GM12878 (cell line): Measurements from ENCODE around the gene MUSTN1. TPM values are rescaled to one million over a fixed set of nuclear protein-coding genes. Genes with fewer than 3 reads are reported as not detected.

ENCODE experiments used
- ATAC-seq: fragments of 200-7000 bp; cut with Tn5 transposase; 3 replicates; pipeline ENCODE4 v1.9.1; 2020; ENCODE audit warnings: mild to moderate bottlenecking, moderate library complexity
- BruUV-seq: library from RNA; stranded (reverse); fragments of 400-500 nt; replicated peaks from 2 replicates; lab custom pipeline; 2021; lab: Mats Ljungman, UMichigan
- CTCF ChIA-PET: fragments of 300-600 bp; sonication (Branson Sonifier 250); formaldehyde crosslinking; extraction: SDS; loops from one replicate; lab custom pipeline; 2021; ENCODE audit warnings: inconsistent platforms; lab: Yijun Ruan, JAX
- POLR2A ChIA-PET: fragments of 350-600 bp; formaldehyde crosslinking; extraction: SDS; loops from one replicate; lab custom pipeline; 2021; ENCODE audit warnings: inconsistent platforms; lab: Charles Lee
- RAD21 ChIA-PET: fragments of 300-600 bp; sonication (Branson Sonifier 250); formaldehyde crosslinking; loops from one replicate; lab custom pipeline; 2023; ENCODE audit warnings: antibody characterized with exemption; ENCODE audit not compliant: unreplicated experiment; lab: Charles Lee
- SMC1A ChIA-PET: fragments of 300-600 bp; sonication (Branson Sonifier 250); formaldehyde crosslinking; loops from one replicate; lab custom pipeline; 2023; ENCODE audit not compliant: unreplicated experiment, uncharacterized antibody; lab: Charles Lee
- DNase-seq: peaks from one replicate; pipeline ENCODE4 v3.0.0-alpha.2; 2011; ENCODE audit warnings: low read depth, low spot score
- FAIRE-seq: peaks from 3 replicates; lab custom pipeline; 2011; peaks lifted over from hg19 to GRCh38; lab: Jason Lieb, UNC
- H2AFZ ChIP-seq: 2 replicates; pipeline ENCODE4 v1.6.0; 2011; ENCODE audit warnings: low read depth, low read length, control low read depth; ENCODE audit not compliant: control insufficient read depth
- H3K27ac ChIP-seq: 2 replicates; pipeline ENCODE4 v1.5.1; 2011; ENCODE audit warnings: control low read depth; ENCODE audit not compliant: control insufficient read depth, insufficient read depth
- H3K27me3 ChIP-seq, 2 experiments: replicated peaks in 1 of 2; 2 replicates each; pipeline versions ENCODE4 v1.6.0 to v1.6.1; 2011; ENCODE audit warnings: low read length in 1 of 2; ENCODE audit not compliant: control insufficient read depth in 2 of 2, insufficient read depth in 2 of 2
- H3K36me3 ChIP-seq, 2 experiments: 2 replicates each; pipeline ENCODE4 v1.5.1; 2011; ENCODE audit warnings: low read length in 1 of 2; ENCODE audit not compliant: control insufficient read depth in 2 of 2, insufficient read depth in 2 of 2
- H3K4me1 ChIP-seq: 2 replicates; pipeline ENCODE4 v1.6.1; 2011; ENCODE audit warnings: mild to moderate bottlenecking, low read length, moderate library complexity, mixed read lengths; ENCODE audit not compliant: control insufficient read depth, insufficient read depth
- H3K4me2 ChIP-seq: 2 replicates; pipeline ENCODE4 v1.6.0; 2011; ENCODE audit warnings: control low read depth; ENCODE audit not compliant: control insufficient read depth, insufficient read depth
- H3K4me3 ChIP-seq: fragments of 200-600 bp; sonication (generic); 2 replicates; pipeline ENCODE4 v1.5.1; 2016
- H3K79me2 ChIP-seq: 2 replicates; pipeline ENCODE4 v1.6.0; 2011; ENCODE audit warnings: low read length; ENCODE audit not compliant: control insufficient read depth, insufficient read depth
- H3K9ac ChIP-seq: 2 replicates; pipeline ENCODE4 v1.8.0; 2011; ENCODE audit warnings: low read length, control low read depth, mixed read lengths; ENCODE audit not compliant: control insufficient read depth, insufficient read depth
- H3K9me3 ChIP-seq: replicated peaks from 3 replicates; pipeline ENCODE4 v1.5.1; 2011; ENCODE audit warnings: mild to moderate bottlenecking, low read length; ENCODE audit not compliant: control insufficient read depth, insufficient read depth
- H4K20me1 ChIP-seq: 2 replicates; pipeline ENCODE4 v1.6.0; 2011; ENCODE audit not compliant: control insufficient read depth, insufficient read depth
- IRF4 ChIP-seq: IDR thresholded peaks from 2 replicates; pipeline ENCODE4 v1.6.1; 2011; ENCODE audit warnings: low read depth, low read length
- REST ChIP-seq: IDR thresholded peaks from 2 replicates; pipeline ENCODE4 v1.6.1; 2012; ENCODE audit warnings: mild to moderate bottlenecking, low read depth, low read length
- ZSCAN29 ChIP-seq: fragments of 450-650 bp; IDR thresholded peaks from 2 replicates; pipeline ENCODE4 v1.6.1; 2017; ENCODE audit warnings: mild to moderate bottlenecking, moderate library complexity
- ZZZ3 ChIP-seq: IDR thresholded peaks from 2 replicates; pipeline ENCODE4 v1.6.1; 2011; ENCODE audit warnings: low read depth; ENCODE audit not compliant: control insufficient read depth, insufficient read length
- WGBS: methylation state at CpG from one replicate; pipeline ENCODE4 v1.1.6; 2016; ENCODE audit warnings: low lambda C conversion rate; ENCODE audit not compliant: insufficient replicate concordance, insufficient coverage; ENCODE audit errors: missing lambda C conversion rate; 5-methylcytosine and 5-hydroxymethylcytosine counted together
- in situ Hi-C: fragments of 300-500 bp; cut with MboI; formaldehyde crosslinking; loops from 9 replicates; pipeline ENCODE4 v1.14.3; 2018; ENCODE audit warnings: mixed read lengths
- intact Hi-C: fragments of 100-400 bp; cut with micrococcal nuclease; formaldehyde crosslinking; loops from one replicate; pipeline ENCODE4 v1.14.2; 2022; ENCODE audit not compliant: unreplicated experiment
- polyA plus RNA-seq, 11 experiments: library from polyadenylated mRNA; depleted of rRNA in 4 of 11; unstranded in 6 of 11; stranded (reverse) in 5 of 11; fragments of >200 nt; fragmentation: Nextera tagmentation in 4 of 11; fragmentation: Illumina TruSeq in 1 of 11; extraction: Ambion mirVana in 4 of 11; extraction: Trizol in 1 of 11; gene quantifications; 1 replicate in 1 of 11; 2 replicates in 10 of 11; pipeline versions ENCODE4 v1.2.1 to v1.2.3, GENCODE V29; 2011 to 2016; ENCODE audit warnings: inconsistent platforms in 2 of 11, missing spikeins in 2 of 11, low read depth in 1 of 11
- total RNA-seq, 4 experiments: library from RNA; depleted of rRNA in 3 of 4; stranded (reverse); fragments of >200 nt in 3 of 4; fragmentation: Illumina TruSeq in 1 of 4; extraction: Trizol in 1 of 4; gene quantifications; 2 replicates each; pipeline versions ENCODE4 v1.2.1 to v1.2.3, GENCODE V29; 2013 to 2021

Gene MUSTN1
- total and polyA plus RNA-seq, 10 of the 15 experiments (the other 5 are each of a cell fraction or from before 2014, with no cell fraction given) = 0.35 to 4.5 (median 1.2) TPM; not detected in 2

- no peak for FAIRE-seq
- CTCF ChIA-PET = no interaction called here
Measured at GRCh38 chr3:52790741-52791140, 44.1 kb downstream of the MUSTN1 start.

More at GRCh38 chr3:52790741-52791140, 44.1 kb downstream of the MUSTN1 start:
- no peaks in the 10 kb centered on the region; a peak in 1 of 4 replicates for H3K27me3 ChIP-seq
- no peak overlapping the region for H3K4me3 ChIP-seq
- H3K4me1 ChIP-seq = no peaks in the 10 kb centered on the region
- no peak overlapping the region for H3K27ac ChIP-seq
- no peak overlapping the region for H3K4me2 ChIP-seq
- no peak overlapping the region for H2AFZ ChIP-seq
- POLR2A ChIA-PET = interaction anchor here (0.6 kb wide), 1 partner anchor 20 kb away, joined by 4 read pairs; no protein-coding TSS in a partner anchor
- no peaks in the 10 kb centered on the region for H3K79me2 ChIP-seq
- in situ Hi-C loops (no loop called here), intact Hi-C loops (no loop called here)
- TF ChIP-seq IRF4 = no peak
- TF ChIP-seq ZZZ3 = no peak
- TF ChIP-seq REST = no peak
- TF ChIP-seq ZSCAN29 = no peak
- H3K36me3 ChIP-seq = no peaks in the 10 kb centered on the region
- SMC1A ChIA-PET = no interaction called here
- no peaks in the 10 kb centered on the region for H4K20me1 ChIP-seq
- no peak overlapping the region for H3K9ac ChIP-seq
- DNase-seq (no peak), ATAC-seq (no peak)
- RAD21 ChIA-PET = no interaction called here
- no peaks in the 10 kb centered on the region for H3K9me3 ChIP-seq
- BruUV-seq = no TSS peak
- 56% methylated on average over 13 of the region's 13 CpGs for WGBS
